Measurements from ENCODE around the gene KRT35. TPM values are rescaled to one million over a fixed set of nuclear protein-coding genes. Genes with fewer than 3 reads are reported as not detected.

The KRT35 gene
- total and polyA plus RNA-seq, 12 donors = not detected

GRCh38 chr17:41490000-41490990, 9.3 kb upstream of the KRT35 start:
- H3K4me3 ChIP-seq = no peak overlapping the region
- peaks cover 0 to 34% (median 0%) of the 10 kb centered on the region in 9 donors for H3K4me1 ChIP-seq
- intact Hi-C loops (cut with DNase I) = loop anchor here in 3 of 10 donors (10.0 kb wide), 3 partner anchors 75 to 185 kb away; partner anchors contain the start of genes KRTAP16-1 (in 1 of the 3) and KRTAP29-1 (in 1 of the 3)
- H3K27ac ChIP-seq = peak overlapping the region in 1 of 10 donors; percentile 32
- DNase-seq = no peak
- ATAC-seq = no peak
- H3K9me3 ChIP-seq = no peaks in the 10 kb centered on the region
- peaks cover 0 to 18% (median 11%) of the 10 kb centered on the region in 7 donors for H3K27me3 ChIP-seq
- TF ChIP-seq CTCF (IDR thresholded peaks at IDR 0.05) = no peak
- no peaks in the 10 kb centered on the region for H3K36me3 ChIP-seq
- WGBS, 2 donors = 76 to 79% methylated on average over 10 of the region's 10 CpGs

GRCh38 chr17:41489531-41489930, 8.6 kb upstream of the KRT35 start, which contains the start of gene KRT36:
KRT36 (minus strand) TSS chr17:41489910; CDS start chr17:41489864, 46 bp downstream.
- DNase-seq (no peak), ATAC-seq (no peak)
- WGBS, 2 donors = 92 to 95% methylated on average over 12 of the region's 12 CpGs
- H3K9me3 ChIP-seq = no peaks in the 10 kb centered on the region
- peaks cover 0 to 20% (median 11%) of the 10 kb centered on the region in 7 donors for H3K27me3 ChIP-seq
- H3K4me3 ChIP-seq = no peak within 1 kb of the TSS
- H3K4me1 ChIP-seq = peaks cover 0 to 34% (median 0%) of the 10 kb centered on the region in 9 donors
- TF ChIP-seq CTCF (IDR thresholded peaks at IDR 0.05) = no peak
- peak within 1 kb of the TSS in 1 of 10 donors; percentile 32 for H3K27ac ChIP-seq
- intact Hi-C loops (cut with DNase I) = no loop called here
- H3K36me3 ChIP-seq = no peaks in the 10 kb centered on the region

GRCh38 chr17:41486809-41487530, 6.0 kb upstream of the KRT35 start:
- DNase-seq = no peak
- peak in 5 of 9 donors; percentile 10 to 60 (median 19) for TF ChIP-seq CTCF (IDR thresholded peaks at IDR 0.05)
- H3K9me3 ChIP-seq = no peaks in the 10 kb centered on the region
- peaks cover 0 to 14% (median 0%) of the 10 kb centered on the region in 9 donors for H3K4me1 ChIP-seq
- peaks cover 0 to 27% (median 12%) of the 10 kb centered on the region in 7 donors for H3K27me3 ChIP-seq
- WGBS, 2 donors = 58 to 61% methylated on average over 29 of the region's 29 CpGs
- H3K27ac ChIP-seq = no peak overlapping the region
- ATAC-seq = no peak
- intact Hi-C loops (cut with DNase I) = no loop called here
- no peaks in the 10 kb centered on the region for H3K36me3 ChIP-seq
- no peak overlapping the region for H3K4me3 ChIP-seq

- WGBS, 2 donors = 89 to 92% methylated on average over 13 of the region's 13 CpGs
- no peak for TF ChIP-seq CTCF (IDR thresholded peaks at IDR 0.05)
- Histone ChIP-seq H3K36me3 (no peaks in the 10 kb centered on the region), H3K4me1 (peaks cover 0 to 12% (median 0%) of the 10 kb centered on the region in 9 donors), H3K9me3 (no peaks in the 10 kb centered on the region), H3K27me3 (peaks cover 0 to 27% (median 12%) of the 10 kb centered on the region in 7 donors), H3K4me3 (no peak overlapping the region), H3K27ac (no peak overlapping the region)
- ATAC-seq = no peak
- no peak for DNase-seq
- intact Hi-C loops (cut with DNase I) = no loop called here
These were observed 5.4 kb upstream of the KRT35 start for GRCh38 chr17:41486316-41486715.
